ENCODE measurements around the gene NFE2L3.

Gene NFE2L3

DNA sequence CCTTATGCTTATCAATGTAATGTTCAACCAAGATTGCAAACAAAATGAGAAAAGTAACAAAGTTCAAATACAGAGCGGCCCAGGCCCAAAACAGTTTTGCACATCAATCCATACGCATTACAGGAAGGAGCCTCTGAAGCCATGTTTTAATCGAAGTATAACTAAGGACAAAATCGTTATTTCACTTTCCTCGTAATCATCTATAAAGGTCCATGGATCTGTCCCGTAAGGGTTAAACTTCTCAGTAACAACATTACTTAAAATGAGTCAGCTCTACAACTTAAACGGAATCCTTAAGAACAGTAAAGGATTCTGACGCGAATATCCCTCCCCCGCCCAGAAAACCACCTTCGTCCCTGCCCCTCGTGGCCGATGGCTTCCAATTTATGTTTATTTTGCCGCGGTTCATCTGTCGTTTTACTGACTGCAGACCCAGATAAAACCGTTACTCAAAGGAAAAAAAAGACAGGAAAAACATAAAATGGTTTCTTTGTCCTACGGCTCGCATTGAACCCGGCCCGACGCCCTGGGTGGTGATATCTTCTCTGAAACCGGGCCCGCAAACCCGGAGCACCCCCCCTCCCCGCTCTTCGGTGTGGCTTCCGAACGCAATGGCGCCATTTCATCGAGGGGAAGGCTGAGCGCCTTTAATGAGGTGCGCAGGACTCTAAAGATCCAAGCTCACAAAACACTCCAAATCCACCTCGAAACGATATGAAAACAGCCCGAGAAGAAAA, 47.5 kb downstream of the NFE2L3 start:
- DNase-seq (ENCODE audit: low read depth) = peak; percentile 38

DNA sequence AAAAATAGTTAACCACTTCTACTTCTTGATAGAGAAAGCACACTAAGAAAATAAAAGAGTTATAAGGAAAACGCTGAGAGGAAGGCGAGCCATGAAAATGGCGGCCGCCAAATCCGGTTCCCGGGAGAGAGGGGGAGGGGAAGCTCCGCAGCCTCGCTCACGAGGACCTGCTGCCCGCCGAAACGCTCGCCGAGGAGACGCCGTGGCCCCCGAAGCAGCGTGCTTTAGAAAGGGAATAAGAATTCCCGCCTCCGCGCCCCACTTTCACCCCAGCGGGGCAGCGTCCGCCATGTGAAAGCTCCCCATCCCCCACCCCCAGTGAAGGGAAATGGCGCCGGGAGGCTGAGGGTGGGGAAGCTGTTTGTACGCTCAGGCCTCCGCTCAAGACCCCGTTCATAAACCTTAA, 48.0 kb downstream of the NFE2L3 start:
- peak; percentile 41 for DNase-seq (ENCODE audit: low read depth)

DNA sequence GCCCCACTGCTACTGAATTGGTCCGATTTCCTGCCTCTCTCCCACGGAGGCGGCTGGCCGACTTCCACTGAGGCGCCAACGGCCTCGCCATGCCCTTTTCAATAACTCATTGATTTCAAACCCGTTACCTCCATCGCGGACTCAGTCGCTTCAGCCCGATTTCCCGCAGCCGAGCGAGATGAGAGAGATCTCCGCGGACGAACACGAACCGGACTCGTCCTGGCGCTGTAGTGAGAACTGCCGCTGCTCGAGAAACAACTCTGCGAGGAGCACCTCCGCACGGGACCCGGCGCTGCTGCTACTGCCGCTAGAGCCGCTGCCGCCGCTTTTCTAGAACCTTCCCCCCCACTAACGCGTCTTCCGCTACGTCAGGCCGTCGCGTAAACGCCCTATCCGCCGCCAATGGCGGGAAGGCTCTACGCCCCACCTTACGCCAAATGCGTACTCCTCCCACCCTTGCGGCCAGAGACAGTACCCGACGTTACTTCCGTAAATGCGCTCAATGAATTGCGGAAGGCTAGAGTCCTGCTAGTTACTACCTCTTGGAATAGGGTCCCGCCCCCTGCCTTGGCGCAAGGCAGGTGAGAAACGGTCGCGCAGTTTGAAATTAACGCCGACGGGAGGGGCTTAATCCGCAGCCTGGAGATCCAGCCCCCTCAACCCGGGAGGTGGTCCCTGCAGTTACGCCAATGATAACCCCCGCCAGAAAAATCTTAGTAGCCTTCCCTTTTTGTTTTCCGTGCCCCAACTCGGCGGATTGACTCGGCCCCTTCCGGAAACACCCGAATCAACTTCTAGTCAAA, 48.6 kb downstream of the NFE2L3 start, which contains the start of gene HNRNPA2B1:
TSS of gene HNRNPA2B1 (minus strand) at position 303 of the 803 bp plus-strand sequence. CDS start at position 134, 169 bp downstream.
- peak; percentile 95 for DNase-seq (ENCODE audit: low read depth)

DNA sequence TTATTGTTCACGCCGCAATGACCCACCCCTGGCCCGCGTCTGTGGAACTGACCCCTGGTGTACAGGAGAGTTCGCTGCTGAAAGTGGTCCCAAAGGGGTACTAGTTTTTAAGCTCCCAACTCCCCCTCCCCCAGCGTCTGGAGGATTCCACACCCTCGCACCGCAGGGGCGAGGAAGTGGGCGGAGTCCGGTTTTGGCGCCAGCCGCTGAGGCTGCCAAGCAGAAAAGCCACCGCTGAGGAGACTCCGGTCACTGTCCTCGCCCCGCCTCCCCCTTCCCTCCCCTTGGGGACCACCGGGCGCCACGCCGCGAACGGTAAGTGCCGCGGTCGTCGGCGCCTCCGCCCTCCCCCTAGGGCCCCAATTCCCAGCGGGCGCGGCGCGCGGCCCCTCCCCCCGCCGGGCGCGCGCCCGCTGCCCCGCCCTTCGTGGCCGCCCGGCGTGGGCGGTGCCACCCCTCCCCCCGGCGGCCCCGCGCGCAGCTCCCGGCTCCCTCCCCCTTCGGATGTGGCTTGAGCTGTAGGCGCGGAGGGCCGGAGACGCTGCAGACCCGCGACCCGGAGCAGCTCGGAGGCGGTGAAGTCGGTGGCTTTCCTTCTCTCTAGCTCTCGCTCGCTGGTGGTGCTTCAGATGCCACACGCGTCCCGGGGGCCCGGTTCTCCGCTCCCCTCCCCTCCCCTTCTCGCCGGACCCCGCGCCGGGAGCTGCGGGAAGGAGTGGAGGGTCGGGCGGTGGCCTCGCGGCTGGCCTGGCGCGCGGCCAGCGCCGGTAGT, 49.4 kb downstream of the NFE2L3 start, which contains the start of gene CBX3:
TSS of gene CBX3 (plus strand) at position 499 of the 772 bp plus-strand sequence. CDS start 1,254 bp downstream, outside the sequence.
- peak; percentile 82 for DNase-seq (ENCODE audit: low read depth)

DNA sequence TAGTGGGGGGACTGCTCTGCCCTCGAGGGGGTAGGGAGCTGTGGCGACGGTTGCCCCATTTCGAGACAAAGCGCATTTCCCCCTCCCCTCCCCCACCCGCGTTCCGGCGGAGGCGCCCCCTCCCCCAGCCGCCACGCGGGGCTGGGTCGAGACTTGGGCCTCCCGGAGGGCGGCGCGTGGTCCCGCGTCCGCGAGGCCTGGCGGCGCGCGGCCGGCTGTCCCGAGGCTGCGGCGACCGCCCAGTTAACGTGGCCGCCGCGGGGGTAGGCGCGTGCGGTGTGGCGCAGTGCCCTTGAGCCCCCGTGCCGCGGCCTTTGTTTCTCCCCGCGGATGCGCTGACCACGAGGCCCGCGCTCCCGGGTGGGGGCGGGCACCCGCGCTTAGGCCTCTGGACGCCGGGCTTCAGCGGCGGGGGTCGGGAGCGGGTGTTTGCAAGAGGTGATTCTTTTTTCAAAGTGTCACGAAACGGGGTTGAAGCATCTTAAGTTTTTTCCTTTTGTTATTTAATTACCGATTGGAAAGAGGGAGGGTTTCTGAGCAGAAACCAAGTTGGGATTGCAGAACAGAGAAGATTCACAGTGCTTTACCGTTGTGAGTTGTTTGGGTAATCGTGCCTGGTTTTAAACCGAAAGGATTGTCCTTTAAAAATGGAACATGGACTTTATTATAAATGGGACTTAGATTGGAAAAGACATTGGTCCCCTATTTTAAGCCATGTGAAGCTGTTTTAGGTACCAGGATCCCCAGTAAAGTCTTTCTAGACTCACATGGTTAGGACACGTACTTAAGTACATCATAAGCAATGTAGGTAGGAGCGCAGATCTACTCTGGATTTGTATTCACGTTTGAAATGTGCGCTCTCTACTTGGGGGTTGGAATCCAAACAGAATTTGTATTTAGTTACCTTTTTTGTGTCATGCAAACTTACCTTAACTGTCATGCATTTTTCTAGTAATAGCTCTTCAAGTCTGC, 50.3 kb downstream of the NFE2L3 start:
- DNase-seq (ENCODE audit: low read depth) = no peak

DNA sequence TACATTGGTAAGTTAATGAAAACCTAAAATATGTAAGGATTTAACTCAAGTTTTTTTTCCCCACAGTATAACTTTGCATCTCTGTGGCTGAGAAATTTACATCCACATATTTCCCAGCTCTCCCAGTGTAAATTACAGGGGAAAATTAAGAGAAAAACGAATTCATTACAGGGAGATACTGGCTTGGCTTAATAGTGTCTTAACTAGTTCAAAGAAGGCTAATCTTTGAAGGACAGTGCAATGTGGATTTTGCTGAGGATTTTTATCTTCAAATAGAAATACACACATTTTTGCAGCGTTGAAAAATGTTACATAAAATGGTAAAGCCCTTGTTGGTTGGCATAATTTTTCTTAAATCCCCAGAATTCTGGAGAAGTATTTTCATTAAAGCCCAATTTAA, 51.0 kb downstream of the NFE2L3 start:
- DNase-seq (ENCODE audit: low read depth) = no peak

DNA sequence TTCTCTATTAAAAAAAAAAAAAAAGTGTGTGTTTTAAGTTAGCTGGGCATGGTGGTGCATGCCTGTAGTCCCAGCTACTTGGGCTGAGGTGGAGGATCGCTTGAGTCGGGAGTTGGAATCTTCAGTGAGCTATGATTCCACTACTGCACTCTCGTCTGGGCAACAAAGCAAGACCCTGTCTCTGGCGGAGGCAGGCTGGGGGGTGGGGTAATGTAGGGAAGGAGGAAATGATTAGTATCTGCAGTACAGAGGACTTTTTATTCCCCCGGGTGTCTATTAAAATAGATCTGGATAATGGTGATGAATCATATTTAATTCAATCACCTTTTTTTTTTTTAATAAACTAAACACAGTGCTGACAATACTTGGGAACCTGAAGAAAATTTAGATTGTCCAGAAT, 56.0 kb downstream of the NFE2L3 start:
- no peak for DNase-seq (ENCODE audit: low read depth)

DNA sequence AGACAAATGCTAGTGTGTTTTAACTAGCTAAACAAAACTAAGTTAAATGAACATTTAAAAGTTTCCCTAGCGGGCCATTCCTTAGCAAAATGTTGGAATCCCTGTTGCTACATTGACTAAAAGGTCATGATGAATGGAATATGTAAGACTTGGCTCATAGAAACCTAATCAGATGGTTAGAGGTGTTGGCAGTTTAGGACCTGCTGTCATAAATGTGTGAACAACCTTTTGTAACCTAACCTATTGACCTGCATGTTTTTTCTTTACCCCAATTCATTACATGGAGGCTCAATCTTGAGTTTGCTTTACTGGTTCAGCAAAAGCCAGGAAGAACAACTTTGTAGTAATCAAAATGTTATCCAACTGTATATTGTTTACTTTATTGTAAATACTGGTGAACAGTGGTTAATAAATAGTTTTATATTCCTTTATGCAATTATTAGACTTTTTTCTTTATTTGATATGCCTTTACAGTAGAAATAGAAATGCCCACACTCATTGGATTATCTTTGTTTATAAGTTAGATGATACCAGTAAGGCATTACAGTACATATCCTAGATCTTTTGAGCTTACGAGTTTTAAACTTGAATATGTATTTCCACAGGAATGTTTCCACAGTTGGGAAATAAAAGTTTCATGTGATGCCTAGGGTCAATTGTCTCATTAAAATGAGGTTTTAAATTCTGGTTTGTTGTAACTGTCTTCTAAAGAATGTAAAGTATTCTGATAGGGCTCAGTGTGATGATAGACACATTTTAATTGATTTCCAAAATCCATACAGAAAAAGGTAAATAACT, 61.1 kb downstream of the NFE2L3 start:
- no peak for DNase-seq (ENCODE audit: low read depth)

DNA sequence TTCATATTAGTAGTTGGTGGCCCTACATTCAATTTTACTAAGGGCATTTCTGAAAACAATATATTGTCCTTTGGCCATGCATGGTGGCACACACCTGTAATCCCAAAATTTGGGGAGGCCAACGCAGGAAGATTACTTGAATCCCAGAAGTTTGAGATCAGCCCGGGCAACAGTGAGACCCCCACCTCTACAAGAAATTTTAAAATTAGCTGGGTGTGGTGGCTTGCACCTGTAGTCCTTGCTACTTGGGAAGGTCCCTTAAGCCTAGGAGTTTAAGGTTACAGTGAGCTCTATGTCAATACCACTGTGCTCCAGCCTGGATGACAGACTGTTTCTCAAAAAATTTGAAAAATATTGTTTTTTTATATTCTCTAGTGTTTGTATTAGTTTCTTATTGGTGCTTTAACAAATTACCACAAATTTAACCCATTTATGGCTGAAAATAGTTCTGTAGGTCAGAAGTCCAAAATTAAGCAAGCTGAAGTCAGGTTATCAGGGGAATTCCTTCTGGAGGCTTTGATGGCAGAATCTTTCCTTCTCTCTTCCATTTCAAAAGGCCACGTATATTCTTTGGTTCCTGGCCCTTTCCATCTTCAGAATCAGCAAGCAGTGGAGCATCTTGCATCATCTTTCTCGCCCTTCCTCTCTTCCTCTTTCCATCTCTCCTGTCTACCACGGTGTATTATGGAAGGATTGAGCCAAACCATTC, 62.0 kb downstream of the NFE2L3 start:
- DNase-seq (ENCODE audit: low read depth) = no peak

DNA sequence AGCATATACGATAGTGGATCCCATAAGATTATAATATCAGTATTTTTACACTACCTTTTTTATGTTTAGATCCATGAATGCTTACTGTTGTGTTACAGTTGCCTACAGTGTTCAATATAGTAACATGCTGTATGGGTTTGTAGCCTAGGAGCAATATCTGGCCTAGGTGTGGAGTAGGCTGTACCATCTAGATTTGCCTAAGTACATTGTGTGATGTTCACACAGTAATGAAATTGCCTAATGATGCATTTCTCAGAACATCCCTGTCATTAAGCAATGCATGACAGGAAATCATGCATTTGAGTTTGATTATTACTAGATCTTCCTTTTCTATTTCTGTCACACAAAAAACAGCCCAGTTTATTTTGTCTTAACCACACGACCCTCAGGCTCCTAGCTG, 64.1 kb downstream of the NFE2L3 start:
- DNase-seq (ENCODE audit: low read depth) = peak; percentile 23

DNA sequence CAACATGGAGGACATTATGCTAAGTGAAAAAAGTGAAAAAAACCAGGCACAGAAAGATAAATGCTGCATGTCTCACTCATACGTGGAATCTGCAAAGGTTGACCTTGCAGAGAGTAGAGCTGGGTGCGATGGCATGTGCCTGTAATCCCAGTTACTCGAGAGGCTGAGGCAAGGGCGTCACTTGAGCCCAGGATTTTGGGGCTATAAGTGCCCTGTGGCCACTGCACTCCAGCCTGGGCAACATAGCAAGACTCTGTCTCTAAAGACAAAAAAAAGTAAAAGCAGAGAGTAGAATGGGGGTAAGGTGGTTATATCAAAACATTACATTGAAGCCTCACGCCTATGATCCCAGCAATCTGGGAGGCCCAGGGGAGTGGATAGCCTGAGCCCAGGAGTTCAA, 72.4 kb downstream of the NFE2L3 start:
- DNase-seq (ENCODE audit: low read depth) = no peak

DNA sequence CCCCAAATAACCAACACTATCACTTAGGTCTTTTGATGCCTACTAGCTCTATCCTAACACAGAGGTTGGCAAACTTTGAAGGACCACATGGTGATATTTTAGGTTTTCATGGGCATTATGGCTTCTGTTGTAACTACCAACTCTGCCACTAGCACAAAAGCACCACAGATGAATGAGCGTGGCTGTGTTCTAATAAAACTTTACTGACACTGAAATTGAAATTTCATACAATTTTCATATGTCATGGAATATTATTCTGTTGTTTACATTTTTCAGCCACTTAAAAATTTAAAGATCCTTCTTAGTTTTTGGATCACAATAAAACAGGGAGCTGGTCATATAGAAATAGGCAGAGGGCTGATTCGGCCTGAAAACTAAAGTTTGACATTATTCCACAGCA, 76.0 kb downstream of the NFE2L3 start:
- DNase-seq (ENCODE audit: low read depth) = no peak

DNA sequence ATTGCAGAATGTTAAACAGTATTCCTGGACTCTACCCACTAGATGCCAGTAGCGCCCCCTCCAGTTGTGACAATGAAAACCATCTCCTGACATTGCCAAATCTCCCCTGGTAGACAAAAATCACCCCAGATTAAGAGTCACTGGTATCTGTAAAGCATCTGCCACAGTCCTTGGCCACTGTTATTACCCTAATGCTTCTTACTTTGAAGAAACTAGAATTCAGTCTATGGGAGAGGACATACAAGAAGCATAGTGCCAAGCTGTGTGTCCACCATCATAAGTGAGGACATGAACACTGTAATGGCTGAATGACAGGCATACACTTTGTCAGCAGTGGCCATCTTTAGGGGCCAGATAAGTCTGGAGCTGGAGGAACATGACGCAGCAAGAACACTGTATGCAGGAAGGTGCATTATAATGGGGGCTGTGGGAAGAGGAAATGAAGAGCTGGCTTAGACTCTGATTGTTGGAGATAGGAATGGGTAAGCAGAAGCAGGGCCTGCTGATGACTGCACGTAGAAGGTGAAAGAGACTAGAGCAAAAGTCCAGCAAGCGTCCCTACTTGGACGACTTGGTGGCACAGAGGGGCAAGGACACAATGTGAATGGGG, 82.0 kb downstream of the NFE2L3 start:
- no peak for DNase-seq (ENCODE audit: low read depth)
